BLaER1 treated with 17β-estradiol and CSF1 and Interleukin-3, amounts not matched to agents 10 nM and 100 nM (cell line): ENCODE data around the gene LPCAT3.

Experiments
- H3K27ac ChIP-seq, 11 experiments: shearing (Covaris generic); formaldehyde crosslinking; 2 replicates each; pipeline ENCODE4 v1.8.1; 2022
- H3K27me3 ChIP-seq, 11 experiments: shearing (Covaris generic); formaldehyde crosslinking; 2 replicates each; pipeline ENCODE4 v1.8.1; 2022
- H3K36me3 ChIP-seq, 11 experiments: shearing (Covaris generic); formaldehyde crosslinking; 2 replicates each; pipeline ENCODE4 v1.8.1; 2022
- H3K4me1 ChIP-seq, 10 experiments: shearing (Covaris generic); formaldehyde crosslinking; 2 replicates each; pipeline ENCODE4 v1.8.1; 2022
- H3K4me2 ChIP-seq, 11 experiments: shearing (Covaris generic); formaldehyde crosslinking; 2 replicates each; pipeline ENCODE4 v1.8.1; 2022
- H3K4me3 ChIP-seq, 10 experiments: shearing (Covaris generic); formaldehyde crosslinking; 2 replicates each; pipeline ENCODE4 v1.8.1; 2022
- H3K9ac ChIP-seq, 11 experiments: shearing (Covaris generic); formaldehyde crosslinking; 2 replicates each; pipeline ENCODE4 v1.8.1; 2022
- H3K9me3 ChIP-seq, 11 experiments: shearing (Covaris generic); formaldehyde crosslinking; replicated peaks in 1 of 11; 2 replicates each; pipeline ENCODE4 v1.8.1; 2022
- H4K20me1 ChIP-seq, 11 experiments: shearing (Covaris generic); formaldehyde crosslinking; 2 replicates each; pipeline ENCODE4 v1.8.1; 2022
- Cebpa-rat ChIP-seq, 11 experiments: shearing (Covaris generic); IDR thresholded peaks; 2 replicates each; pipeline ENCODE4 v1.8.1; 2022

The LPCAT3 gene

GRCh38 chr12:6965714-6966113 is 52.6 kb downstream of the LPCAT3 start:
- peaks cover 45 to 64% (median 57%) of the 10 kb centered on the region in 11 experiments for H3K36me3 ChIP-seq
- no peaks in the 10 kb centered on the region for H3K9me3 ChIP-seq
- no peak for TF ChIP-seq Cebpa-rat (IDR thresholded peaks at IDR 0.05)
- peak overlapping the region in 10 of 11 experiments; percentile 9 to 65 (median 34); a peak in 10 of 22 replicates for H3K4me2 ChIP-seq
- peak overlapping the region in 9 of 11 experiments; percentile 42 to 95 (median 69); a peak in 16 of 22 replicates for H3K27ac ChIP-seq
- H4K20me1 ChIP-seq, result peaks cover 4 to 29% (median 20%) of the 10 kb centered on the region in 11 experiments; a peak in 13 of 22 replicates
- H3K4me1 ChIP-seq, result peaks cover 67 to 83% (median 75%) of the 10 kb centered on the region in 10 experiments
- H3K4me3 ChIP-seq, result no peak overlapping the region
- H3K27me3 ChIP-seq, result no peaks in the 10 kb centered on the region
- peak overlapping the region in 10 of 11 experiments; percentile 37 to 98 (median 54); a peak in 18 of 22 replicates for H3K9ac ChIP-seq

GRCh38 chr12:6965026-6965661 is 53.1 kb downstream of the LPCAT3 start:
- no peak overlapping the region for H3K4me3 ChIP-seq
- H3K9ac ChIP-seq, result peak overlapping the region; percentile 46 to 98 (median 62); a peak in 20 of 22 replicates
- H3K4me1 ChIP-seq, result peaks cover 72 to 88% (median 80%) of the 10 kb centered on the region in 10 experiments
- H3K27ac ChIP-seq, result peak overlapping the region; percentile 33 to 95 (median 69); a peak in 21 of 22 replicates
- no peaks in the 10 kb centered on the region for H3K27me3 ChIP-seq
- no peaks in the 10 kb centered on the region for H3K9me3 ChIP-seq
- peak overlapping the region; percentile 32 to 67 (median 60) for H3K4me2 ChIP-seq
- peaks cover 5 to 29% (median 20%) of the 10 kb centered on the region in 11 experiments; a peak in 15 of 22 replicates for H4K20me1 ChIP-seq
- H3K36me3 ChIP-seq, result peaks cover 50 to 69% (median 62%) of the 10 kb centered on the region in 11 experiments
- TF ChIP-seq Cebpa-rat (IDR thresholded peaks at IDR 0.05), result no peak

- Histone ChIP-seq H3K9ac (peak overlapping the region; percentile 46 to 98 (median 62); a peak in 20 of 22 replicates), H3K4me2 (peak overlapping the region; percentile 32 to 67 (median 60)), H4K20me1 (peaks cover 5 to 34% (median 20%) of the 10 kb centered on the region in 11 experiments; a peak in 15 of 22 replicates), H3K9me3 (no peaks in the 10 kb centered on the region), H3K27me3 (no peaks in the 10 kb centered on the region), H3K36me3 (peaks cover 53 to 71% (median 63%) of the 10 kb centered on the region in 11 experiments), H3K4me1 (peaks cover 76 to 94% (median 85%) of the 10 kb centered on the region in 10 experiments), H3K27ac (peak overlapping the region; percentile 33 to 95 (median 69); a peak in 21 of 22 replicates), H3K4me3 (no peak overlapping the region)
- no peak for TF ChIP-seq Cebpa-rat (IDR thresholded peaks at IDR 0.05)
Measured at GRCh38 chr12:6964605-6965025, 53.7 kb downstream of the LPCAT3 start.

- peak overlapping the region in 9 of 11 experiments; percentile 17 to 98 (median 62); a peak in 14 of 22 replicates for H3K9ac ChIP-seq
Measured at GRCh38 chr12:6963791-6964413, 54.4 kb downstream of the LPCAT3 start.

GRCh38 chr12:6963016-6963731 is 55.1 kb downstream of the LPCAT3 start:
- Histone ChIP-seq H3K9ac (peak overlapping the region; percentile 69 to 95 (median 80); a peak in 21 of 22 replicates), H3K36me3 (peaks cover 44 to 61% (median 55%) of the 10 kb centered on the region in 11 experiments), H3K4me3 (no peak overlapping the region; a peak in 3 of 20 replicates), H3K4me2 (peak overlapping the region; percentile 94 to 100 (median 99)), H4K20me1 (peaks cover 0 to 44% (median 17%) of the 10 kb centered on the region in 11 experiments; a peak in 17 of 22 replicates), H3K4me1 (peaks cover 76 to 95% (median 85%) of the 10 kb centered on the region in 10 experiments), H3K27ac (peak overlapping the region; percentile 62 to 95 (median 92)), H3K27me3 (no peaks in the 10 kb centered on the region), H3K9me3 (no peaks in the 10 kb centered on the region)
- no peak for TF ChIP-seq Cebpa-rat (IDR thresholded peaks at IDR 0.05)

More at GRCh38 chr12:6963791-6964413, 54.4 kb downstream of the LPCAT3 start:
- H3K4me2 ChIP-seq, result peak overlapping the region; percentile 32 to 94 (median 60); a peak in 21 of 22 replicates
- peaks cover 51 to 64% (median 58%) of the 10 kb centered on the region in 11 experiments for H3K36me3 ChIP-seq
- H3K9me3 ChIP-seq, result no peaks in the 10 kb centered on the region
- peak overlapping the region; percentile 33 to 95 (median 69); a peak in 18 of 22 replicates for H3K27ac ChIP-seq
- H3K4me1 ChIP-seq, result peaks cover 76 to 95% (median 85%) of the 10 kb centered on the region in 10 experiments
- H3K27me3 ChIP-seq, result no peaks in the 10 kb centered on the region
- peaks cover 2 to 42% (median 20%) of the 10 kb centered on the region in 11 experiments; a peak in 16 of 22 replicates for H4K20me1 ChIP-seq
- TF ChIP-seq Cebpa-rat (IDR thresholded peaks at IDR 0.05), result no peak
- H3K4me3 ChIP-seq, result no peak overlapping the region

- Histone ChIP-seq H3K4me3 (peak overlapping the region in 7 of 10 experiments; percentile 1 to 35 (median 24); a peak in 10 of 20 replicates), H4K20me1 (peaks cover 0 to 44% (median 15%) of the 10 kb centered on the region in 11 experiments; a peak in 17 of 22 replicates), H3K4me2 (peak overlapping the region; percentile 94 to 100 (median 99)), H3K9me3 (no peaks in the 10 kb centered on the region), H3K36me3 (peaks cover 37 to 61% (median 55%) of the 10 kb centered on the region in 11 experiments), H3K27me3 (no peaks in the 10 kb centered on the region), H3K27ac (peak overlapping the region; percentile 62 to 95 (median 92)), H3K9ac (peak overlapping the region; percentile 69 to 95 (median 80); a peak in 21 of 22 replicates), H3K4me1 (peaks cover 80 to 95% (median 85%) of the 10 kb centered on the region in 10 experiments)
- TF ChIP-seq Cebpa-rat (IDR thresholded peaks at IDR 0.05), result peak in 6 of 11 experiments; percentile 17 to 82 (median 48); a peak in 5 of 22 replicates
Measured at GRCh38 chr12:6962285-6963015, 55.8 kb downstream of the LPCAT3 start.

GRCh38 chr12:6961695-6962284 is 56.5 kb downstream of the LPCAT3 start:
- H3K4me1 ChIP-seq, result peaks cover 86 to 98% (median 90%) of the 10 kb centered on the region in 10 experiments

More at GRCh38 chr12:6961695-6962284, 56.5 kb downstream of the LPCAT3 start:
- H3K9me3 ChIP-seq, result no peaks in the 10 kb centered on the region
- peak overlapping the region; percentile 69 to 95 (median 80); a peak in 21 of 22 replicates for H3K9ac ChIP-seq
- peaks cover 36 to 61% (median 51%) of the 10 kb centered on the region in 11 experiments for H3K36me3 ChIP-seq
- H4K20me1 ChIP-seq, result peaks cover 0 to 46% (median 11%) of the 10 kb centered on the region in 11 experiments; a peak in 14 of 22 replicates
- H3K27ac ChIP-seq, result peak overlapping the region; percentile 43 to 95 (median 92)
- peak overlapping the region in 7 of 10 experiments; percentile 1 to 35 (median 26); a peak in 10 of 20 replicates for H3K4me3 ChIP-seq
- H3K4me2 ChIP-seq, result peak overlapping the region; percentile 94 to 100 (median 99)
- no peak for TF ChIP-seq Cebpa-rat (IDR thresholded peaks at IDR 0.05)
- no peaks in the 10 kb centered on the region for H3K27me3 ChIP-seq
